Hepatocyte (in vitro differentiated cells): ENCODE results near the gene IP6K3. TPM values are rescaled to one million over a fixed set of nuclear protein-coding genes. Genes with fewer than 3 reads are reported as not detected.

Experiments used
- DNase-seq: peaks from one replicate; pipeline ENCODE4 v3.0.0-alpha.2; 2016; ENCODE audit warnings: low spot score
- H2AFZ ChIP-seq: fragments of 200-600 bp; sonication (generic); 2 replicates; pipeline ENCODE4 v1.6.0; 2016; ENCODE audit warnings: antibody characterized with exemption, mild to moderate bottlenecking
- H3K27ac ChIP-seq: fragments of 200-600 bp; sonication (generic); 2 replicates; pipeline ENCODE4 v1.5.1; 2016; ENCODE audit warnings: mild to moderate bottlenecking
- H3K27me3 ChIP-seq: fragments of 200-600 bp; sonication (generic); 2 replicates; pipeline ENCODE4 v1.6.1; 2016
- H3K36me3 ChIP-seq: fragments of 200-600 bp; sonication (generic); replicated peaks from 2 replicates; pipeline ENCODE4 v1.5.1; 2016; ENCODE audit warnings: low read depth; ENCODE audit not compliant: insufficient read depth
- H3K4me1 ChIP-seq: fragments of 200-600 bp; sonication (generic); 2 replicates; pipeline ENCODE4 v1.5.1; 2016; ENCODE audit warnings: mild to moderate bottlenecking, moderate library complexity; ENCODE audit not compliant: insufficient read depth
- H3K4me2 ChIP-seq: fragments of 200-600 bp; sonication (generic); 2 replicates; pipeline ENCODE4 v1.6.0; 2016
- H3K4me3 ChIP-seq: fragments of 200-600 bp; sonication (generic); 2 replicates; pipeline ENCODE4 v1.5.1; 2016; ENCODE audit warnings: mild to moderate bottlenecking
- H3K79me2 ChIP-seq: fragments of 200-600 bp; sonication (generic); 2 replicates; pipeline ENCODE4 v1.6.0; 2017; ENCODE audit warnings: mild to moderate bottlenecking
- H3K9me2 ChIP-seq: fragments of 200-600 bp; sonication (generic); replicated peaks from 2 replicates; pipeline ENCODE4 v1.6.0; 2017; ENCODE audit warnings: mild to moderate bottlenecking; ENCODE audit not compliant: insufficient read depth
- H3K9me3 ChIP-seq: fragments of 200-600 bp; sonication (generic); 2 replicates; pipeline ENCODE4 v1.5.1; 2016; ENCODE audit warnings: low read depth, mild to moderate bottlenecking
- H4K20me1 ChIP-seq: fragments of 200-600 bp; sonication (generic); 2 replicates; pipeline ENCODE4 v1.6.0; 2016; ENCODE audit warnings: mild to moderate bottlenecking; ENCODE audit not compliant: insufficient read depth, poor library complexity, severe bottlenecking
- EZH2 ChIP-seq: fragments of 200-600 bp; sonication (generic); IDR thresholded peaks from 2 replicates; pipeline ENCODE4 v1.6.1; 2016; ENCODE audit warnings: antibody characterized with exemption, mild to moderate bottlenecking, borderline replicate concordance
- EZH2phosphoT487 ChIP-seq: fragments of 200-600 bp; sonication (generic); IDR thresholded peaks from one replicate; pipeline ENCODE4 v1.6.1; 2018; ENCODE audit warnings: antibody characterized with exemption, mild to moderate bottlenecking, low read depth, moderate library complexity; ENCODE audit not compliant: unreplicated experiment, severe bottlenecking
- WGBS: methylation state at CpG from one replicate; pipeline ENCODE4 v1.1.6; 2016; ENCODE audit warnings: low lambda C conversion rate; ENCODE audit errors: missing lambda C conversion rate; 5-methylcytosine and 5-hydroxymethylcytosine counted together
- polyA plus RNA-seq: library from polyadenylated mRNA; unstranded; fragments of >200 nt; fragmentation: Nextera tagmentation; extraction: Ambion mirVana; gene quantifications from 2 replicates; pipeline ENCODE4 v1.2.1, GENCODE V29; 2016
- total RNA-seq: library from RNA; depleted of rRNA; stranded (reverse); fragments of >200 nt; gene quantifications from 2 replicates; pipeline ENCODE4 v1.2.3, GENCODE V29; 2014
- TF ChIP-seq, protein P1 (sequence below): fragments of 200-600 bp; sonication (generic); IDR thresholded peaks from 2 replicates; pipeline ENCODE4 v1.5.1; 2016; ENCODE audit warnings: antibody characterized with exemption, mild to moderate bottlenecking; ENCODE audit not compliant: poor library complexity

Gene IP6K3
- total and polyA plus RNA-seq, 2 experiments from 2014 or later = 9.5 to 25.3 TPM

DNA sequence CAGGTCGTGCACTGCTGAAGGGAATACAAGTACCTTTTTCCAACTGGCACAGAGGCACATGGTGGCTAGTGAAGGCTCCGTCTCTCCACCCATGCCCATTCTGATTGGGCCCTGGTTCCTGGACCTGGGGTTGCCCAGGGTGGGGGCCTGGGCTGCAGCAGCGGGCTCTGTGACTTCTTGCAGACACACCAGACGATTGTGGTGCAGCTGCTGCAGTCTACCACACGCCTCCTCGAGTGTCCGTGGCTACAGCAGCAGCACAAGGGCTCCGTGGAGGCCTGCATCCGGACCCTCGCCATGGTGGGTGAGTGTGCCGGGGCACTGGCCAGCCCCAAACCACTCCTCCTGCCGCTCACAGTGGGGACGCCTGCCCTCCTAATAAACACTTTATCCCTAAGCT lies 64.4 kb downstream of the IP6K3 start:
- Histone ChIP-seq H3K9me3 (no peaks in the 10 kb centered on the region), H3K79me2 (no peaks in the 10 kb centered on the region), H3K4me2 (no peak overlapping the region), H4K20me1 (no peaks in the 10 kb centered on the region), H3K9me2 (no peaks in the 10 kb centered on the region), H3K4me1 (no peaks in the 10 kb centered on the region), H3K27ac (no peak overlapping the region), H3K36me3 (no peaks in the 10 kb centered on the region), H3K27me3 (no peaks in the 10 kb centered on the region), H2AFZ (no peak overlapping the region), H3K4me3 (no peak overlapping the region)
- TF ChIP-seq, protein P1, sequence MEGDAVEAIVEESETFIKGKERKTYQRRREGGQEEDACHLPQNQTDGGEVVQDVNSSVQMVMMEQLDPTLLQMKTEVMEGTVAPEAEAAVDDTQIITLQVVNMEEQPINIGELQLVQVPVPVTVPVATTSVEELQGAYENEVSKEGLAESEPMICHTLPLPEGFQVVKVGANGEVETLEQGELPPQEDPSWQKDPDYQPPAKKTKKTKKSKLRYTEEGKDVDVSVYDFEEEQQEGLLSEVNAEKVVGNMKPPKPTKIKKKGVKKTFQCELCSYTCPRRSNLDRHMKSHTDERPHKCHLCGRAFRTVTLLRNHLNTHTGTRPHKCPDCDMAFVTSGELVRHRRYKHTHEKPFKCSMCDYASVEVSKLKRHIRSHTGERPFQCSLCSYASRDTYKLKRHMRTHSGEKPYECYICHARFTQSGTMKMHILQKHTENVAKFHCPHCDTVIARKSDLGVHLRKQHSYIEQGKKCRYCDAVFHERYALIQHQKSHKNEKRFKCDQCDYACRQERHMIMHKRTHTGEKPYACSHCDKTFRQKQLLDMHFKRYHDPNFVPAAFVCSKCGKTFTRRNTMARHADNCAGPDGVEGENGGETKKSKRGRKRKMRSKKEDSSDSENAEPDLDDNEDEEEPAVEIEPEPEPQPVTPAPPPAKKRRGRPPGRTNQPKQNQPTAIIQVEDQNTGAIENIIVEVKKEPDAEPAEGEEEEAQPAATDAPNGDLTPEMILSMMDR = no peak
- TF ChIP-seq EZH2 = no peak
- TF ChIP-seq EZH2phosphoT487 = no peak
- no peak for DNase-seq
- 97% methylated on average over 13 of the region's 13 CpGs for WGBS

DNA sequence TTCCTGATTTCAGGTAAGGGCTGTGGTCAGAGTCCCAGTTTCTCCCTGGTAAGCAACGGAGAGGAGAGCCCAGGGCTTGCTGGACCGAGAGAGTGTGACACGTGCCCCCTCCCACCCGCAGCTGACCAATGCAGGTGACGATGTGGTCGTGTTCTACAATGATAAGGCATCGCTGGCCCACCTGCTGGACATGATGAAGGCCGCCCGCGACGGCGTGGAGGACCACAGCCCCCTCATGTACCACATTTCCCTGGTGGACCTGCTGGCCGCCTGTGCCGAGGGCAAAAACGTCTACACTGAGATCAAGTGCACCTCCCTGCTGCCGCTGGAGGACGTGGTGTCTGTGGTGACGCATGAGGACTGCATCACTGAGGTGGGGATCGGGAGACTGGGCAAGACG lies 66.9 kb downstream of the IP6K3 start:
- H2AFZ ChIP-seq = no peak overlapping the region
- no peaks in the 10 kb centered on the region for H3K36me3 ChIP-seq
- no peaks in the 10 kb centered on the region for H3K9me3 ChIP-seq
- no peak for TF ChIP-seq EZH2
- H3K27ac ChIP-seq = no peak overlapping the region
- no peaks in the 10 kb centered on the region for H3K9me2 ChIP-seq
- no peak for DNase-seq
- no peaks in the 10 kb centered on the region for H3K79me2 ChIP-seq
- no peak overlapping the region for H3K4me3 ChIP-seq
- H3K27me3 ChIP-seq = no peaks in the 10 kb centered on the region
- H3K4me1 ChIP-seq = no peaks in the 10 kb centered on the region
- 94% methylated on average over 19 of the region's 20 CpGs for WGBS
- H3K4me2 ChIP-seq = no peak overlapping the region
- H4K20me1 ChIP-seq = no peaks in the 10 kb centered on the region

DNA sequence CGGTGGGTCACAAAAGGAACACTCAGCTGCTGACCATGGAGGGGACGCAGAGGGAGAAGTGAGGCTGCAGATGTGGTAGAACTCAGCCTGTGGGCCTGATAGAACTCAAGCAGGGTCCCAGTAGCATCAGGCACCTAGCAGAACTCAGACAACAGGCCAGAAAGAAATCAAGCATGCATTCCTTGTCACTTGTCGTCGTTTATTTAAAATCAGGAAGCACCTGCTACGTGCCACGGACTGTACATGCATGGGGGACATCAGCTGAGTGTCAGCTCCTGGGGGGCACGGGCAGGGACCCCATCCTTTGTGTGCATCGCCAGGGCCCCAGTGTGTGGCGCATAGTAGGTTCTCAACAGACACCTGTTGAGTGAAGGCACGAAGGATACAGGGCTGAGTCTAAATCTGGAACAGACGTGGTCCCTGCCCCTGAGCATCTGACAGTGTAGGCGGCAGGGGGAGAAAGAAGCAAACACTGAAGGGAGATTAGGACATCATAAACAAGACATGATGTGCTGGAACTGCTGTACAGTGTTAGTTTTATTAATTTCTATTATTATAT lies 67.7 kb downstream of the IP6K3 start:
- Histone ChIP-seq H3K27me3 (no peaks in the 10 kb centered on the region), H3K36me3 (no peaks in the 10 kb centered on the region), H3K4me1 (no peaks in the 10 kb centered on the region), H3K4me3 (no peak overlapping the region), H3K4me2 (no peak overlapping the region), H3K9me2 (no peaks in the 10 kb centered on the region), H3K9me3 (no peaks in the 10 kb centered on the region), H4K20me1 (no peaks in the 10 kb centered on the region), H2AFZ (no peak overlapping the region), H3K79me2 (no peaks in the 10 kb centered on the region), H3K27ac (no peak overlapping the region)
- TF ChIP-seq EZH2phosphoT487 (no peak), EZH2 (no peak)
- TF ChIP-seq, protein P1 = no peak
- 95% methylated on average over 12 of the region's 12 CpGs for WGBS
- DNase-seq = no peak

DNA sequence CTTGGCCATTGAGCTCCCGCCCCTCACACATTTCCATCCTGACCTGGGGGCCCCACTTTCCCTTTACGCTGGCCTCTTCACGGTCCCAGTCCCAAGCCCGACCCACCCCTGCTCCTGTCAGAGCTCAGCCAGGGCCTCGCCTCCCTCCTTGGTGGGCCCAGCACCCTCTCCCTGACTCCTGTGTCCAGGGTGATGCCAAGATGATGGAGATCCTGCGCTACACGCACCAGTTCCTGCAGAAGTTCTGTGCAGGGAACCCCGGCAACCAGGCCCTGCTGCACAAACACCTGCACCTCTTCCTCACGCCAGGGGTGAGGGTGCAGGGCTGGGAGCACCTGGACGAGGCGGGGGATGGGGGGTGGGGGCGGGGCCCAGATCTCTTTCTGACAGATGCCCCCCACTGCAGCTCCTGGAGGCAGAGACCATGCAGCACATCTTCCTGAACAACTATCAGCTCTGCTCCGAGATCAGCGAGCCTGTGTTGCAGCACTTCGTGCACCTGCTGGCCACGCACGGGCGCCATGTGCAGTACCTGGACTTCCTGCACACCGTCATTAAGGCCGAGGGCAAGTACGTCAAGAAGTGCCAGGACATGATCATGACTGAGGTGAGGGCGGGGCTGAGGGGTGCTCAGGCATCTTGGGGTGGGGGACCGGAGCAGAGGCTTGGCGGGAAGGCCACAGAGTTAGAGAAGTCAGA lies 68.3 kb downstream of the IP6K3 start:
- TF ChIP-seq EZH2phosphoT487 (no peak), EZH2 (no peak)
- TF ChIP-seq, protein P1 = no peak
- Histone ChIP-seq H3K4me3 (no peak overlapping the region), H2AFZ (no peak overlapping the region), H4K20me1 (no peaks in the 10 kb centered on the region), H3K36me3 (no peaks in the 10 kb centered on the region), H3K9me2 (no peaks in the 10 kb centered on the region), H3K79me2 (no peaks in the 10 kb centered on the region), H3K27me3 (no peaks in the 10 kb centered on the region), H3K27ac (no peak overlapping the region), H3K9me3 (no peaks in the 10 kb centered on the region), H3K4me2 (no peak overlapping the region), H3K4me1 (no peaks in the 10 kb centered on the region)
- WGBS = 93% methylated on average over 22 of the region's 24 CpGs
- no peak for DNase-seq
